ENCODE results near the gene STXBP6. TPM values are rescaled to one million over a fixed set of nuclear protein-coding genes. Genes with fewer than 3 reads are reported as not detected.

STXBP6 gene
- total RNA-seq, 4 donors from 2014 or later: 34.9 to 62.1 (median 45.5) TPM

GRCh38 chr14:24920265-24921075 is 129.5 kb downstream of the STXBP6 start:
- WGBS: 77% methylated on average over 4 of the region's 4 CpGs
- Histone ChIP-seq H3K9me3 (no peaks in the 10 kb centered on the region), H3K27ac (no peak overlapping the region), H3K4me1 (no peaks in the 10 kb centered on the region), H3K36me3 (no peaks in the 10 kb centered on the region), H3K27me3 (no peaks in the 10 kb centered on the region), H3K4me3 (no peak overlapping the region)
- no peak for DNase-seq (ENCODE audit: low spot score in 2 of 2)
- TF ChIP-seq CTCF (IDR thresholded peaks at IDR 0.05) (no peak), POLR2A (IDR thresholded peaks at IDR 0.05) (no peak), EP300 (IDR thresholded peaks at IDR 0.05) (no peak), POLR2AphosphoS5 (IDR thresholded peaks at IDR 0.05) (no peak)

GRCh38 chr14:24918822-24919221 is 131.1 kb downstream of the STXBP6 start:
- TF ChIP-seq POLR2A (IDR thresholded peaks at IDR 0.05) (no peak), POLR2AphosphoS5 (IDR thresholded peaks at IDR 0.05) (no peak), CTCF (IDR thresholded peaks at IDR 0.05) (no peak)

GRCh38 chr14:24915958-24916595 is 133.9 kb downstream of the STXBP6 start:
- H3K4me3 ChIP-seq: no peak overlapping the region
- H3K27ac ChIP-seq: no peak overlapping the region
- no peaks in the 10 kb centered on the region for H3K36me3 ChIP-seq
- WGBS: 79% methylated on average over 2 of the region's 2 CpGs
- H3K4me1 ChIP-seq: peaks cover 12% of the 10 kb centered on the region
- no peaks in the 10 kb centered on the region for H3K27me3 ChIP-seq
- TF ChIP-seq POLR2AphosphoS5 (IDR thresholded peaks at IDR 0.05) (no peak), CTCF (IDR thresholded peaks at IDR 0.05) (no peak), POLR2A (IDR thresholded peaks at IDR 0.05) (no peak), EP300 (IDR thresholded peaks at IDR 0.05) (no peak)
- DNase-seq (ENCODE audit: low spot score in 2 of 2): no peak
- no peaks in the 10 kb centered on the region for H3K9me3 ChIP-seq

More at GRCh38 chr14:24918822-24919221, 131.1 kb downstream of the STXBP6 start:
- Histone ChIP-seq H3K27me3 (no peaks in the 10 kb centered on the region), H3K9me3 (no peaks in the 10 kb centered on the region), H3K4me3 (no peak overlapping the region), H3K4me1 (no peaks in the 10 kb centered on the region), H3K27ac (no peak overlapping the region), H3K36me3 (no peaks in the 10 kb centered on the region)
- 64% methylated on average over 4 of the region's 4 CpGs for WGBS
- DNase-seq (ENCODE audit: low spot score in 2 of 2): no peak

GRCh38 chr14:24915403-24915921 is 134.5 kb downstream of the STXBP6 start:
- no peak overlapping the region for H3K27ac ChIP-seq
- no peak for DNase-seq (ENCODE audit: low spot score in 2 of 2)
- H3K4me3 ChIP-seq: no peak overlapping the region
- no peaks in the 10 kb centered on the region for H3K9me3 ChIP-seq
- 82% methylated on average over 1 of the region's 1 CpG for WGBS
- no peaks in the 10 kb centered on the region for H3K27me3 ChIP-seq
- no peaks in the 10 kb centered on the region for H3K36me3 ChIP-seq
- TF ChIP-seq CTCF (IDR thresholded peaks at IDR 0.05) (no peak), POLR2AphosphoS5 (IDR thresholded peaks at IDR 0.05) (no peak), POLR2A (IDR thresholded peaks at IDR 0.05) (no peak)
- peaks cover 16% of the 10 kb centered on the region for H3K4me1 ChIP-seq

- 85% methylated on average over 1 of the region's 1 CpG for WGBS
- DNase-seq (ENCODE audit: low spot score in 2 of 2): no peak
Measured at GRCh38 chr14:24913746-24914145, 136.2 kb downstream of the STXBP6 start.

More at GRCh38 chr14:24913746-24914145, 136.2 kb downstream of the STXBP6 start:
- peaks cover 16% of the 10 kb centered on the region for H3K4me1 ChIP-seq
- H3K36me3 ChIP-seq: no peaks in the 10 kb centered on the region
- no peaks in the 10 kb centered on the region for H3K27me3 ChIP-seq
- H3K27ac ChIP-seq: no peak overlapping the region
- no peaks in the 10 kb centered on the region for H3K9me3 ChIP-seq
- no peak overlapping the region for H3K4me3 ChIP-seq
- TF ChIP-seq POLR2AphosphoS5 (IDR thresholded peaks at IDR 0.05) (no peak), EP300 (IDR thresholded peaks at IDR 0.05) (no peak), CTCF (IDR thresholded peaks at IDR 0.05) (no peak), POLR2A (IDR thresholded peaks at IDR 0.05) (no peak)

All from suprapubic skin (tissue), 4 donors.